ENCODE results near the gene UBR3. TPM values are rescaled to one million over a fixed set of nuclear protein-coding genes. Genes with fewer than 3 reads are reported as not detected.
"Not testable (repeated sequence)": the region's sequence is repeated elsewhere in the genome, so short reads cannot be mapped to it uniquely, and the experiment has no call there.

UBR3 gene
- total RNA-seq, 1 experiment from 2014 or later, result 17.1 TPM

DNA sequence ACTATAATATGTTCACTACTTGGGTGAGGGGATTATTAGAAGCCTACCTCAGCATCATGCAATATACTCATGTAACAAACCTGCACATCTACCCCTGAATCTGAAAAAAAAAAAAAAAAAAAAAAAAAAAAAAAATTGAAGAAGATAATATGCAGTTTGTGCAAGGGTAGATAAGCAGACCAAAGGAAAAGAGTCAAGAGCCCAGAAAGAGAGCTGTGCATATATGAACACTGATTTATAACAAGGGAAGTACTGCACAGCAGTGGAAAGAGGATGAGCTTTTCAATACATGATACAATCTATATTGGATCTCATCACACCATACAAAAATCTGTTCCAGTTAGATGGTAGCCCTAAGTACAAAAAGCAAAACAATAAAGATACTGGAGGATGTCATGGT lies 268.1 kb downstream of the UBR3 start:
- DNase-seq (ENCODE audit: low spot score), result no peak

GRCh38 chr2:170098626-170099312 lies 271.5 kb downstream of the UBR3 start:
- no peak for DNase-seq (ENCODE audit: low spot score)

- no peak for DNase-seq (ENCODE audit: low spot score)
Measured at GRCh38 chr2:170101789-170102188, 274.5 kb downstream of the UBR3 start.

DNA sequence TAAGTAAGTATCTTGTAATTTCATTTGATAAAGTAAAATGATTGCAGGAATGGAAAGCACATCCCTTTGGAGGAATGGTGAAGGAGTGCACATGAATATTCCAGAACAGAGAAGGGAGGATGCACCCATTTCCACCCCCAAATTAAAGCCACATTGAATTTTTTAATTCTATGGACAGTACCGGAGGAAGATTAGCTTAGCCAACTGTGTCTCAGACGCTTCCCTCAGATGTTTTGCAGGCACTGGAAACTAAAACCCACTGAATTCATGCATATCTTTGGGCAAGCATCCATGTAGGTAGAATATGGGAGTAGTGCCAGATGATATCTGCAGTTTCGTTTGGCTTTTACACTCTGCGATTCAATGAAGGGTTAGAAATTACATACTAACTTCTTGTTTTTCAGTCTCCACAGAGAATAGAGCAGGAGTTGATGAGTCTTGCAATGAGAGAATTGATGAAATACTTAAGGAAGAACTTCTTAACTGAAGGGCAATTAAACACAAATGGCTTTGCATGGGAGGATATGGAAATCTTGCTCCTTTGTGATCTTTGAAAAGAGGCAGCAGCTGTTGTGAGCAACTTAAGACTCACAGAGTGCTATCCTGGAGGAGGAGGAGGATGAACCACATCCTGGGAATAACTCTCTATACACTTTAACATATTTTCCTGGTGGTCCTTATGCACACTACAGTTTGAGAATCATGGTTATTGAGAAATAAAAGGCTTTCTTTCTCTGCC lies 279.0 kb downstream of the UBR3 start:
- no peak for DNase-seq (ENCODE audit: low spot score)

DNA sequence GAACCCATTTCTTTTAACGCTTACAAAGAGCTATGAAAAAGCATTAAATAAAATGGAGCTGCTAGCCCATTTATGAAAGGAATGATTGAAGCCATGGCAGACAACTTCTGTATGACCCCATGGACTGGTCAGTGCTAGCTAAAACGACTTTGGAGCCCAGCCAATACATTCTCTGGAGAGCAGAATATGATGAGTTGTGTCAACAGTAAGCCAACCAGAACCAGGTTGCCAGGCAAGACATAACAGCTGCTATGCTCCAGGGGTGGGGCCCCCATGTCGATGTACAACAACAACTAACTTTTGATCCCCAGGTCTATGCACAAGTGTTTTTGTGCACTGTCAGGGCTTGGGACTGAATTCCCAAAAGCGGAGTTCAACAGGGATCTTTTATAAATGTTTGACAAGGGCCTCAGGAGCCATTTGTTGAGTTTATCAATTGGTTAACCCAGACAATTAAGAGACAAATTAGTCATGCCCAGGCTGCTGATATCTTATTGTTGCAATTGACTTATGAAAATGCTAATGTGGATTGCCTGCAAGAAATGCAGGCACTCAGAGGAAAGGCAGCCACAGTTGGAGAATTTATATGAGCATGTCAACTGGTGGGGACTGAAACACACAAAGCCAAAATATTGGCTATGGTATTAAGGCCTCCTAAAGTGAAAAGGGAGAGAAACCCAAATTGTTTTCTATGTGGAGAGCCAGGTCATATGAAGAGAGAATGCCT lies 286.1 kb downstream of the UBR3 start:
- no peak for DNase-seq (ENCODE audit: low spot score)

DNA sequence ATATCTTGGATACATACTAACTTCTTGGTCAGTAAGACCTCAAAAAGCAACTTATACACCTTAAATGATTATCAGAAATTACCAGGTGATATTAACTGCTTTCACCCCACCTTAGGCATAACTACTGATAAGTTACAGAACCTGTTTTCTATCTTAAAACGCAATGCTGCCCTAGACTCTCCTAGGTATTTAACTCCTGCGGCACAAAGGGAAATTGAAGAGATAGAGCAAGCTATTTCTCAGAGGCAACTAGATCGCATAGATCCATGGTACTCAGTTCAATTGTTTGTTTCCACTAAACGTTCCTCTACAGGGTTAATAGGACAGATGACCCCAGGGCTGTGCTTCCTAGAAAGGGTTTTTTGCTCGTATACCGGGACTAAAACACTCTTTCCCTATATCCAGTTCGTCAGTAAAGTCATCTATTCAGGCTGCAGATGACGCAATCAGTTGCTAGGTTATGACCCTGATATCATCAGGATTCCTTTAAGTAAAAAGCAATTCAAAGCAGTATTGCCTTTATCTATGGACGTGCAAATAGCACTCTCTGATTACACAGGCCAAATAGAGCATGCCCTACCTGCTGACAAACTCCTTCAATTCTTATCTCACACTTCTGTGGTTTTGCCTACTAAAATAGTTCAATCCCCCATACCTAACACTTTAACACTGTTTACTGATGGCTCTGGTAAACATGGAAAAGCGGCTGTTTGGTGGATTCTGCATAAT lies 288.4 kb downstream of the UBR3 start:
- DNase-seq (ENCODE audit: low spot score), result no peak

GRCh38 chr2:170118641-170119040 lies 291.4 kb downstream of the UBR3 start:
- no peak for DNase-seq (ENCODE audit: low spot score)

- DNase-seq (ENCODE audit: low spot score), result not testable (repeated sequence)
Measured at GRCh38 chr2:170119326-170119725, 292.1 kb downstream of the UBR3 start.

DNA sequence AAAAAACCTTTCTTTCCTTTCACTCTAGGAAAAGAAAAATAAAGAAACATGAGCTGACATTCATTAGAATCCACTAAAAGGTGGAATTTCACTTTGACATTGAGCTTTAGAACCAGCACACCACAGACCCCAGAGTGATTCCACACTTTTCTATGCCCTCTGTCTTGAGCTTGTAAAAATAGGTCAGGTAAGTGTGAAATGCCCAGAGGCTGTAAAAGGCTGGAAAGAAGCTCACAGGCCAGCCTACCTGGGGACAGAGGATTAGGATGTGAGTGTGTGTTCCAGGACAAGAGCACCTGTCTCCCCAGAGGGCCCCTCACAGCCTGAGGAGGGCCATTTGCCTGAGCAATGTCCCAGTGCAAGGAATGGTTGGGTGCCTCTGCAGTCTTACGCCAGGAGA lies 294.4 kb downstream of the UBR3 start:
- DNase-seq (ENCODE audit: low spot score), result no peak

DNA sequence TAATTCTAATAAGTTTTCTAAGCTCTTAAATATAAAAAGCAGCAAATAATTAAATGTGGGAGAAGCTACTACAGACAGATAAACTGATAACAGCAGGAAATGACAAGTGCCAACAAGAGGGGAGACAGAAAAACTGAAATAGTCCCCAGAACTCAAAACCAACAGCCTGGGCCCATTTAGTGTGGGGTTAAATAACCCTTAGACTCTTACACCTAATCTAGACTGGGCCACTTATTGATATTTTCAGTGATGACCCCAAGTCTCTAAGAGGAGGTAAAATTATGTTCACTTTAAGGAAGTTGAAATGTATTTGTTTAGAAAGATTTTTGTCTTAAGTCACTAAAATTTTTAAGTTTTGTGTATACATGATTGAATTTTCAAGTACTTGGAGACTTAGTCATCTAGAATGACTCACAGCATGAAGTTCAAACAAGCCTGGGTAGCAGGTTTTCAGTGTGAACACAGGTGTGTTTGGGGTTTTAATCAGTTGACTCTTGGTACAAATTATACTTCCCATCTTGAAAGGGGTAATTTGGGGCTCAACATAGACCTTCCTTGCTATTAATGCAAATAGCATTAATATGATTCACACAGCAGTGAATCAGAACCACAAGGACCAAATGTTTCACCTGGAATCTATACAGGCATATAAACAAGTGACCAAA lies 295.8 kb downstream of the UBR3 start:
- peak; percentile 21 for DNase-seq (ENCODE audit: low spot score)

DNA sequence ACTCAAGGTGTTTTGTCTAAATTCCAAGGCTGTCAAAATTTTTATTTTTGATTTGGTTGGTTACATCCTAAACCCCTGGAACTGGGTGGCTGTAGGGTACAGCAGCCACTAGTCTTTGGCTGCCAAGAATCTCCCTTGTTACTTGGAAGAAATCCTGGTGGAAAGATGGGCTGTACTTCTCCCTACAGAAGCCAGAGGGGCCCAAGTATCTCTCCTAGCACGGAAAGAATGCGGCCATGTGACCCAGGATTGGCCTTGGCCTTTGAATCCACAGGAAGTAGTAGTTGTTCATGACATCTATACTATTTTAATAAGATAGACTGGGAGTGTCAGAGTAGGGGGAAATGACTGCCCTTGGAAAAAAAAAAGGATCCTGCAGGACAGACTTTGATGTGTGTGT lies 296.3 kb downstream of the UBR3 start:
- peak; percentile 35 for DNase-seq (ENCODE audit: low spot score)

DNA sequence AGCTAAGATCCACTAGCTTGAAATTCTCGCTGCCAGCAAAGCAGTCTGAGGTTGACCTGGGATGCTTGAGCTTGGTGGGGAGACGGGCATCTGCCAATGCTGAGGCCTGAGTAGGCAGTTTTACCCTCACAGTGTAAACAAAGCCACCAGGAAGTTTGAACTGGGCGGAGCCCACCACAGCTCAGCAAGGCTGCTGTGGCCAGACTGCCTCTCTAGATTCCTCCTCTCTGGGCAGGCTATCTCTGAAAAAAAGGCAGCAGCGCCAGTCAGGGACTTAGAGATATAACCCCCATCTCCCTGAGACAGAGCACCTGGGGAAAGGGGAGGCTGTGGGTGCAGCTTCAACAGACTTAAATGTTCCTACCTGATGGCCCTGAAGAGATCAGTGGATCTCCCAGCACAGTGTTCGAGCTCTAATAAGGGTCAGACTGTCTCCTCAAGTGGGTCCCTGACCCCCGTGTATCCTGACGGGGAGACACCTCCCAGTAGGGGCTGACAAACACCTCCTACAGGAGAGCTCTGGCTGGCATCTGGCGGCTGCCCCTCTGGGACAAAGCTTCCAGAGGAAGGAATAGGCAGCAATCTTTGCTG lies 299.0 kb downstream of the UBR3 start:
- DNase-seq (ENCODE audit: low spot score), result peak; percentile 26

Other genes starting within 250 kb of the UBR3 start
- gene PPIG, start 243.1 kb upstream of the UBR3 start, total RNA-seq (2014; rRNA removed; shearing (Covaris generic)), result 15.8 and 21.3 TPM in 2 replicates
- not detected in 2 replicates for gene CFAP210, start 133.0 kb upstream of the UBR3 start, total RNA-seq (2014; rRNA removed; shearing (Covaris generic))
- 5.0 and 7.1 TPM in 2 replicates for gene PHOSPHO2, start 133.0 kb upstream of the UBR3 start, total RNA-seq (2014; rRNA removed; shearing (Covaris generic))
- gene KLHL23, start 93.6 kb upstream of the UBR3 start, total RNA-seq (2014; rRNA removed; shearing (Covaris generic)), result 9.4 and 11.7 TPM in 2 replicates
- 117 and 125 TPM in 2 replicates for gene SSB, start 28.6 kb upstream of the UBR3 start, total RNA-seq (2014; rRNA removed; shearing (Covaris generic))
- 96.3 and 128 TPM in 2 replicates for gene METTL5, start 2.5 kb upstream of the UBR3 start, total RNA-seq (2014; rRNA removed; shearing (Covaris generic))

Data from H4 (cell line).